Prostate gland (tissue), 2 donors: ENCODE measurements around the gene ZC3H18.

Experiments
- POLR2A ChIP-seq: fragments of 450-650 bp; IDR thresholded peaks from one replicate; pipeline ENCODE4 v1.6.1; 2016; ENCODE audit warnings: antibody characterized with exemption, mild to moderate bottlenecking
- POLR2AphosphoS5 ChIP-seq: sonication (generic); formaldehyde crosslinking; IDR thresholded peaks from one replicate; pipeline ENCODE4 v1.6.1; 2017; ENCODE audit warnings: antibody characterized with exemption
- TF ChIP-seq, protein P1 (sequence below), 4 experiments: fragments of 200-600 bp in 2 of 4; fragments of 450-650 bp in 2 of 4; sonication (generic) in 2 of 4; IDR thresholded peaks; 1 replicate in 3 of 4; 2 replicates in 1 of 4; pipeline ENCODE4 v1.5.1; 2016 to 2019; ENCODE audit warnings: antibody characterized with exemption in 4 of 4, mild to moderate bottlenecking in 2 of 4, moderate library complexity in 2 of 4

DNA sequence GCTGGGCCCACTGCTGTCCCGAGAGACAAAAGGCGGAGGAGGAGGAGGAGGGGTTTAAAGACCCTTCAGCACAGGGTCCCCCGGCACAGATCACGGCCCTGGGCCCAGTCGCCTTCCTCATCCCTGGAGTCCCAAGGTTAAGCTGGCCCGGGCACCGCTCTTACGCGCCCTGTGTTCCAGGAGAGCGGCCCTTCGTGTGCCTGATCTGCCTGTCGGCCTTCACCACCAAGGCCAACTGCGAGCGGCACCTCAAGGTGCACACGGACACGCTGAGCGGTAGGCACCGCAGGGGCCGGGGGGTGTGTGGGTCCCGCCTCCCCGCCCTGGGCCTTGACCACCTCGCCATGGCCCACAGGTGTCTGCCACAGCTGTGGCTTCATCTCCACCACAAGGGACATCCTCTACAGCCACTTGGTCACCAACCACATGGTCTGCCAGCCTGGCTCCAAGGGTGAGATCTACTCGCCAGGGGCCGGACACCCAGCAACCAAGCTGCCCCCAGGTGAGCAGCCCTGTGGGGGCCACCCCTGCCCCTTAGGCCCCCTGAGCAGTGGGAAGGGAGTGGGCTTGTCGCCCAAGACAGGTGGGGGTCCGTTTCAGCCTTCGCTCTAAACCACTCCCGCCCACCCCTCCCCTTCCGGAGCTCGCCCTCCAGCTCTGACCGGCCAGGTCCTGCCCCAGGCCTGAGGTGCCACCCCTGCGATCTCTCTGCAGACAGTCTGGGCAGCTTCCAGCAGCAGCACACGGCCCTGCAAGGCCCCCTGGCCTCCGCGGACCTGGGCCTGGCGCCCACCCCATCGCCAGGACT is 37.6 kb upstream of the ZC3H18 start:
- TF ChIP-seq, protein P1, sequence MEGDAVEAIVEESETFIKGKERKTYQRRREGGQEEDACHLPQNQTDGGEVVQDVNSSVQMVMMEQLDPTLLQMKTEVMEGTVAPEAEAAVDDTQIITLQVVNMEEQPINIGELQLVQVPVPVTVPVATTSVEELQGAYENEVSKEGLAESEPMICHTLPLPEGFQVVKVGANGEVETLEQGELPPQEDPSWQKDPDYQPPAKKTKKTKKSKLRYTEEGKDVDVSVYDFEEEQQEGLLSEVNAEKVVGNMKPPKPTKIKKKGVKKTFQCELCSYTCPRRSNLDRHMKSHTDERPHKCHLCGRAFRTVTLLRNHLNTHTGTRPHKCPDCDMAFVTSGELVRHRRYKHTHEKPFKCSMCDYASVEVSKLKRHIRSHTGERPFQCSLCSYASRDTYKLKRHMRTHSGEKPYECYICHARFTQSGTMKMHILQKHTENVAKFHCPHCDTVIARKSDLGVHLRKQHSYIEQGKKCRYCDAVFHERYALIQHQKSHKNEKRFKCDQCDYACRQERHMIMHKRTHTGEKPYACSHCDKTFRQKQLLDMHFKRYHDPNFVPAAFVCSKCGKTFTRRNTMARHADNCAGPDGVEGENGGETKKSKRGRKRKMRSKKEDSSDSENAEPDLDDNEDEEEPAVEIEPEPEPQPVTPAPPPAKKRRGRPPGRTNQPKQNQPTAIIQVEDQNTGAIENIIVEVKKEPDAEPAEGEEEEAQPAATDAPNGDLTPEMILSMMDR (IDR thresholded peaks at IDR 0.05): no peak
- TF ChIP-seq POLR2A (no peak), POLR2AphosphoS5 (no peak)
